Measurements from ENCODE around the gene POLR3F.

The POLR3F gene

GRCh38 chr20:18430172-18430826 lies 36.9 kb upstream of the POLR3F start (continued):
- TF ChIP-seq ZBTB49 (tag by site-specific recombination; IDR thresholded peaks at IDR 0.05; ENCODE audit: low read depth) (no peak), ZFP41 (tag by site-specific recombination; IDR thresholded peaks at IDR 0.05; ENCODE audit: borderline replicate concordance) (no peak), BCL6B (tag by site-specific recombination; IDR thresholded peaks at IDR 0.05) (peak; percentile 66; the same call in 1 of the 2 replicates), ZNF654 (tag by site-specific recombination; IDR thresholded peaks at IDR 0.05; ENCODE audit: low read depth) (no peak), ZSCAN16 (tag by site-specific recombination; IDR thresholded peaks at IDR 0.05) (0 out of 2 replicates have a peak, but pooled peaks have one; percentile 18), ZNF521 (tag by site-specific recombination; IDR thresholded peaks at IDR 0.05) (no peak), ZNF292 (tag by site-specific recombination; IDR thresholded peaks at IDR 0.05; ENCODE audit: borderline replicate concordance, low read depth) (no peak), ZXDB (tag by site-specific recombination; IDR thresholded peaks at IDR 0.05) (peak; percentile 92), ZNF324 (tag by site-specific recombination; IDR thresholded peaks at IDR 0.05) (no peak), BCL11B (tag by site-specific recombination; IDR thresholded peaks at IDR 0.05; ENCODE audit: low read depth) (no peak), WT1 (tag by site-specific recombination; IDR thresholded peaks at IDR 0.05) (peak; percentile 76), PRDM2 (tag by site-specific recombination; IDR thresholded peaks at IDR 0.05; ENCODE audit: borderline replicate concordance) (no peak), ZNF112 (tag by site-specific recombination; IDR thresholded peaks at IDR 0.05) (no peak), EGR2 (tag by site-specific recombination; IDR thresholded peaks at IDR 0.05; ENCODE audit: low read depth) (peak; percentile 38; the same call in 1 of the 2 replicates), ZNF529 (tag by site-specific recombination; IDR thresholded peaks at IDR 0.05; ENCODE audit: insufficient replicate concordance) (no peak), HOXA7 (CRISPR knock-in tag; IDR thresholded peaks at IDR 0.05; ENCODE audit: borderline replicate concordance) (no peak), ZNF211 (tag by site-specific recombination; IDR thresholded peaks at IDR 0.05; ENCODE audit: low read depth) (no peak), ZBTB44 (tag by site-specific recombination; IDR thresholded peaks at IDR 0.05) (peak; percentile 82), ZNF169 (tag by site-specific recombination; IDR thresholded peaks at IDR 0.05) (no peak), SCRT2 (tag by site-specific recombination; IDR thresholded peaks at IDR 0.05) (peak; percentile 67), ZNF670 (tag by site-specific recombination; IDR thresholded peaks at IDR 0.05; ENCODE audit: low read depth) (no peak), ZNF791 (tag by site-specific recombination; IDR thresholded peaks at IDR 0.05) (no peak), ZNF561 (tag by site-specific recombination; IDR thresholded peaks at IDR 0.05; ENCODE audit: borderline replicate concordance) (peak; percentile 71), ZNF555 (tag by site-specific recombination; conservative IDR thresholded peaks at IDR 0.05) (no peak), ZNF2 (tag by site-specific recombination; IDR thresholded peaks at IDR 0.05) (no peak)
